ENCODE measurements around the gene KCNN1. TPM values are rescaled to one million over a fixed set of nuclear protein-coding genes. Genes with fewer than 3 reads are reported as not detected.
A peak's percentile ranks its signal among the peaks of the same experiment; 100 is the strongest.

Gene KCNN1
- total and polyA plus RNA-seq, 9 of the 15 experiments (the other 6 are each of a cell fraction or from before 2014, with no cell fraction given) = 0.01 to 6.2 (median 0.72) TPM

DNA sequence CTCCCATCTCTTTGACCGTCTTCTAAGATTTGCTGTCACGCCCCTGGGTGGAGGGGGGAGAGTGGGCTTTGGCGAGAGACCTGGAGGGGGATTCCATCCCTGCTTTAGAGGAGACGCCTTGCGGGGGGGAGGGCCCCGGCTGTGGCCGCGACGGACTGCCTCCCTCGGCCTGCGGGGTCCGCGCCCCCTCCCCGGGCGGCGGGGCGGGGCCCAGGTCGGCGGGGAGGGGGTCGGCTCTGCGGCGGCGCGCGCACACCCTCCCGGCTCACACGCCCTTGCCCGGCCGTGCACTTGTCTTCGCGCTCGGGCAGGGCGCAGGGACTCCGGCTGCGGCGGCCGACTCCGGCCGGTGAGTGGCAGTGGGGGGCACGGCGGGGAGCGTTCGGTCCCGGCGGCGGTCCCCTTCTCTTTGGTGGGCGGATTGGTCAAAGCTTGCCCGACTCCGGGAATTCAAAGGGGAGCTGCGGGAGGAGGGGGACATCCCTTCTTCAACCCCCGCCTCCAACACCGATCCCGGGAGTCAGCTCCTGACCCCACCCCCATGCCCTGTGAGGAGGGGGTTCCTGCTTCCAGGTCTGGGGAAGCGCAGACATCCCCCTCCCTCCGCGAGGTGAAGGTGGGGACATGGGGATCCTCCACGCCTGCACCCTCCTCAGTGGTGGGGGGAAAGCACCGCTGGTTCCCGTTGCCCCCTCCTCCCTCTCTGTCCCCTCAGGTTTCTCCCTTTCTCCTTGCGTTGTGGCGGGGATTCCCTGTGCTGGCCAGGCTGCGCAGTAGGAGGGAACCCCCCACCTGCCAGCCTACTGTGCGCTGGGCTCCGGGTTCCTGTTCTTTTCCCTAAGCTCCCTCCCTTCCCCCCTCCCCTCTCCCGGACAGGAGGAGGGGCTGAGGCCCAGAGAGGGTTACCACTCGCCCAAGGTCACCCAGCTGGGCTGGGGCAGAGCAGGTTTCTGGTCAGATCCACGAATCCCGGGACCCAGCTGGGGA lies 14.6 kb upstream of the KCNN1 start (continued):
- TF ChIP-seq CREB3L1 (IDR thresholded peaks at IDR 0.05; ENCODE audit: borderline replicate concordance, low read depth) (no peak), CSDE1 (IDR thresholded peaks at IDR 0.05) (no peak), KDM1A (IDR thresholded peaks at IDR 0.05) (peak; percentile 44 to 78; a peak in 3 of 4 replicates), SRF (CRISPR knock-in tag; IDR thresholded peaks at IDR 0.05) (no peak), SREBF1 (IDR thresholded peaks at IDR 0.05; ENCODE audit: borderline replicate concordance, low read depth, low read length) (no peak), POLR2B (IDR thresholded peaks at IDR 0.05; ENCODE audit: low read depth, partially characterized antibody) (no peak), CHD1 (IDR thresholded peaks at IDR 0.05; ENCODE audit: low read length) (peak; percentile 32), NFE2 (IDR thresholded peaks at IDR 0.05; ENCODE audit: low read depth) (no peak), MAFG (tag; conservative IDR thresholded peaks at IDR 0.05) (no peak), CBFA2T3 (IDR thresholded peaks at IDR 0.05) (no peak), XRCC4 (IDR thresholded peaks at IDR 0.05; ENCODE audit: extremely low read depth, insufficient read depth, insufficient read length) (no peak), ZBTB9 (CRISPR knock-in tag; IDR thresholded peaks at IDR 0.05) (no peak), RUNX1 (IDR thresholded peaks at IDR 0.05; ENCODE audit: low read depth) (no peak), SIN3A (IDR thresholded peaks at IDR 0.05; ENCODE audit: borderline replicate concordance in 2 of 2, control insufficient read depth in 1 of 2, low read depth in 2 of 2, low read length in 2 of 2) (no peak), ZNF511 (CRISPR knock-in tag; IDR thresholded peaks at IDR 0.05) (no peak), MXD1 (CRISPR knock-in tag; IDR thresholded peaks at IDR 0.05; ENCODE audit: borderline replicate concordance, poor library complexity, severe bottlenecking) (no peak), MXI1 (IDR thresholded peaks at IDR 0.05; ENCODE audit: low read depth, low read length) (no peak)
- TF ChIP-seq, protein P1, sequence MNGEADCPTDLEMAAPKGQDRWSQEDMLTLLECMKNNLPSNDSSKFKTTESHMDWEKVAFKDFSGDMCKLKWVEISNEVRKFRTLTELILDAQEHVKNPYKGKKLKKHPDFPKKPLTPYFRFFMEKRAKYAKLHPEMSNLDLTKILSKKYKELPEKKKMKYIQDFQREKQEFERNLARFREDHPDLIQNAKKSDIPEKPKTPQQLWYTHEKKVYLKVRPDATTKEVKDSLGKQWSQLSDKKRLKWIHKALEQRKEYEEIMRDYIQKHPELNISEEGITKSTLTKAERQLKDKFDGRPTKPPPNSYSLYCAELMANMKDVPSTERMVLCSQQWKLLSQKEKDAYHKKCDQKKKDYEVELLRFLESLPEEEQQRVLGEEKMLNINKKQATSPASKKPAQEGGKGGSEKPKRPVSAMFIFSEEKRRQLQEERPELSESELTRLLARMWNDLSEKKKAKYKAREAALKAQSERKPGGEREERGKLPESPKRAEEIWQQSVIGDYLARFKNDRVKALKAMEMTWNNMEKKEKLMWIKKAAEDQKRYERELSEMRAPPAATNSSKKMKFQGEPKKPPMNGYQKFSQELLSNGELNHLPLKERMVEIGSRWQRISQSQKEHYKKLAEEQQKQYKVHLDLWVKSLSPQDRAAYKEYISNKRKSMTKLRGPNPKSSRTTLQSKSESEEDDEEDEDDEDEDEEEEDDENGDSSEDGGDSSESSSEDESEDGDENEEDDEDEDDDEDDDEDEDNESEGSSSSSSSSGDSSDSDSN (IDR thresholded peaks at IDR 0.05; ENCODE audit: borderline replicate concordance in 1 of 2, low read depth in 2 of 2, low read length in 2 of 2) = no peak

All from K562 (cell line).